Measurements from ENCODE around the gene SGCE.

- no peak for TF ChIP-seq MAX (IDR thresholded peaks at IDR 0.05; ENCODE audit: low read depth, low read length)
- TF ChIP-seq PBX3 (IDR thresholded peaks at IDR 0.05; ENCODE audit: insufficient replicate concordance, low read depth, low read length) = no peak
- TF ChIP-seq CTCF (IDR thresholded peaks at IDR 0.05 in 2 of 3, conservative IDR thresholded peaks at IDR 0.05 in 1 of 3; ENCODE audit: control insufficient read depth in 2 of 3, extremely low read depth in 1 of 3, insufficient read depth in 1 of 3, low read depth in 3 of 3, low read length in 3 of 3) = no peak
- TF ChIP-seq CHD1 (IDR thresholded peaks at IDR 0.05; ENCODE audit: low read depth, low read length) = no peak
- no peak for TF ChIP-seq ZNF274 (IDR thresholded peaks at IDR 0.05; ENCODE audit: insufficient read depth, insufficient read length)
- no peak for TF ChIP-seq BHLHE40 (IDR thresholded peaks at IDR 0.05; ENCODE audit: borderline replicate concordance in 1 of 2, low read depth in 2 of 2, low read length in 1 of 2)
- TF ChIP-seq SREBF2 (IDR thresholded peaks at IDR 0.05; ENCODE audit: low read length) = no peak
- TF ChIP-seq REST (IDR thresholded peaks at IDR 0.05; ENCODE audit: low read depth, low read length) = no peak
- TF ChIP-seq NR2C2 (IDR thresholded peaks at IDR 0.05; ENCODE audit: borderline replicate concordance, control insufficient read depth, insufficient read length, low read depth) = no peak
- TF ChIP-seq ELK1 (IDR thresholded peaks at IDR 0.05; ENCODE audit: low read depth, low read length) = no peak
- no peak for TF ChIP-seq SRF (IDR thresholded peaks at IDR 0.05; ENCODE audit: low read depth in 2 of 2, low read length in 2 of 2)
Observed at GRCh38 chr7:94576316-94576715, 79.6 kb downstream of the SGCE start.

Measured in GM12878 (cell line).